B cell (primary cell): Measurements from ENCODE around the gene NF2. TPM values are rescaled to one million over a fixed set of nuclear protein-coding genes. Genes with fewer than 3 reads are reported as not detected.

Experiments
- ATAC-seq: fragments of 200-7000 bp; cut with Tn5 transposase; one replicate; pipeline ENCODE4 v1.10.0; 2021; ENCODE audit warnings: low read depth, mild to moderate bottlenecking, moderate number of reproducible peaks, moderate library complexity
- CTCF ChIA-PET: fragments of 350-600 bp; sonication (Branson Sonifier 250); formaldehyde crosslinking; loops from one replicate; lab custom pipeline; 2021; ENCODE audit warnings: antibody characterized with exemption, inconsistent platforms; lab: Charles Lee
- POLR2A ChIA-PET: fragments of 350-600 bp; sonication (Branson Sonifier 250); formaldehyde crosslinking; loops from one replicate; lab custom pipeline; 2021; ENCODE audit warnings: antibody characterized with exemption; lab: Charles Lee
- DNase-seq: peaks from one replicate; pipeline ENCODE4 v3.0.0; 2013
- H2AFZ ChIP-seq: 2 replicates; pipeline ENCODE4 v1.6.1; 2012; ENCODE audit warnings: mild to moderate bottlenecking, low read depth, low read length; ENCODE audit not compliant: insufficient read depth, poor library complexity, severe bottlenecking
- H3K27ac ChIP-seq, 2 donors: 1 replicate in 1 of 2; 2 replicates in 1 of 2; pipeline ENCODE4 v1.5.1; 2012 to 2013; ENCODE audit warnings: low read length in 2 of 2, mild to moderate bottlenecking in 2 of 2, moderate library complexity in 1 of 2
- H3K27me3 ChIP-seq, 4 experiments: fragments of 200-600 bp in 1 of 4; sonication (generic) in 1 of 4; replicated peaks in 1 of 4; 1 replicate in 2 of 4; 2 replicates in 2 of 4; pipeline versions ENCODE4 v1.6.1 to v1.7.0; 2013 to 2016; ENCODE audit warnings: low read length in 3 of 4, mild to moderate bottlenecking in 2 of 4, mixed read lengths in 1 of 4, moderate library complexity in 1 of 4; ENCODE audit not compliant: insufficient read depth in 4 of 4, control insufficient read depth in 3 of 4; ENCODE audit errors: control extremely low read depth in 1 of 4
- H3K36me3 ChIP-seq, 2 experiments: replicated peaks in 1 of 2; 1 replicate in 1 of 2; 2 replicates in 1 of 2; pipeline versions ENCODE4 v1.6.1 to v1.7.1; 2013; ENCODE audit warnings: low read length in 1 of 2; ENCODE audit not compliant: insufficient read depth in 2 of 2, control insufficient read depth in 1 of 2; ENCODE audit errors: control extremely low read depth in 1 of 2, extremely low read depth in 1 of 2
- H3K4me1 ChIP-seq, 2 donors: fragments of 200-600 bp in 1 of 2; sonication (generic) in 1 of 2; 1 replicate in 1 of 2; 2 replicates in 1 of 2; pipeline versions ENCODE4 v1.5.1 to v1.6.1; 2013 to 2017; ENCODE audit warnings: low read length in 2 of 2; ENCODE audit not compliant: control insufficient read depth in 2 of 2, insufficient read depth in 2 of 2
- H3K4me2 ChIP-seq: replicated peaks from 2 replicates; pipeline ENCODE3; 2012; ENCODE audit warnings: mild to moderate bottlenecking, low read depth, low read length; ENCODE audit not compliant: poor library complexity, severe bottlenecking
- H3K4me3 ChIP-seq, 5 experiments: fragments of 200-600 bp in 1 of 5; sonication (generic) in 1 of 5; 1 replicate in 3 of 5; 2 replicates in 2 of 5; pipeline versions ENCODE4 v1.5.1 to v1.7.0; 2011 to 2016; ENCODE audit warnings: low read length in 4 of 5, mild to moderate bottlenecking in 4 of 5, low read depth in 2 of 5, control low read depth in 1 of 5, moderate library complexity in 1 of 5; ENCODE audit not compliant: insufficient read depth in 1 of 5; ENCODE audit errors: control extremely low read depth in 1 of 5, extremely low read depth in 1 of 5
- H3K79me2 ChIP-seq: fragments of 200-600 bp; sonication (generic); one replicate; pipeline ENCODE4 v1.6.0; 2016; ENCODE audit warnings: low read length; ENCODE audit not compliant: control insufficient read depth, insufficient read depth
- H3K9ac ChIP-seq: fragments of 200-600 bp; sonication (generic); 2 replicates; pipeline ENCODE4 v1.6.1; 2017; ENCODE audit warnings: mild to moderate bottlenecking, low read length, moderate library complexity
- H3K9me3 ChIP-seq, 3 donors: one replicate each; pipeline versions ENCODE4 v1.6.1 to v1.7.1; 2013; ENCODE audit warnings: low read length in 2 of 3; ENCODE audit not compliant: control insufficient read depth in 2 of 3, insufficient read depth in 1 of 3; ENCODE audit errors: control extremely low read depth in 1 of 3
- H4K20me1 ChIP-seq: 2 replicates; pipeline ENCODE4 v1.6.0; 2012; ENCODE audit warnings: mild to moderate bottlenecking, low read length; ENCODE audit not compliant: insufficient read depth, control insufficient read depth, poor library complexity, severe bottlenecking
- H3K27ac Mint-ChIP-seq: one replicate; pipeline ENCODE4 v1.8.0; 2021; ENCODE audit warnings: mixed read lengths
- H3K27me3 Mint-ChIP-seq: one replicate; pipeline ENCODE4 v1.8.0; 2021; ENCODE audit warnings: mixed read lengths
- H3K4me1 Mint-ChIP-seq: one replicate; pipeline ENCODE4 v1.8.0; 2021; ENCODE audit warnings: mixed read lengths
- H3K4me3 Mint-ChIP-seq: one replicate; pipeline ENCODE4 v1.8.0; 2021; ENCODE audit warnings: mixed read lengths
- H3K9me3 Mint-ChIP-seq: one replicate; pipeline ENCODE4 v1.8.0; 2022; ENCODE audit warnings: mixed read lengths; ENCODE audit not compliant: insufficient read depth
- CTCF ChIP-seq: fragments of 200-600 bp; IDR thresholded peaks from one replicate; pipeline ENCODE4 v1.8.0; 2022; ENCODE audit warnings: antibody characterized with exemption, mild to moderate bottlenecking
- EZH2 ChIP-seq: IDR thresholded peaks from 2 replicates; pipeline ENCODE4 v1.6.1; 2012; ENCODE audit warnings: borderline replicate concordance, low read depth, mild to moderate bottlenecking, moderate library complexity, low read length; ENCODE audit not compliant: insufficient read depth, poor library complexity, severe bottlenecking
- WGBS: methylation state at CpG from one replicate; pipeline ENCODE4 v1.1.5; 2013; ENCODE audit warnings: missing lambda C conversion rate; ENCODE audit not compliant: insufficient coverage; 5-methylcytosine and 5-hydroxymethylcytosine counted together
- intact Hi-C: fragments of 100-400 bp; cut with micrococcal nuclease; formaldehyde crosslinking; loops from one replicate; pipeline ENCODE4 v1.10.0; 2022
- polyA plus RNA-seq: library from polyadenylated mRNA; depleted of rRNA; stranded (reverse); fragments of >200 nt; gene quantifications from 2 replicates; pipeline ENCODE4 v1.2.3, GENCODE V29; 2012
- total RNA-seq, 2 donors: library from RNA; stranded (reverse); fragments of 120-200 nt in 1 of 2; gene quantifications; 1 replicate in 1 of 2; 2 replicates in 1 of 2; pipeline versions ENCODE4 v1.2.3 to v1.2.4, GENCODE V29; 2013 to 2022

NF2 gene
- total and polyA plus RNA-seq, 2 donors (not counting 1 experiment from before 2014, with no cell fraction given) = 9.4 to 26.6 TPM

GRCh38 chr22:29741926-29742325, 138.5 kb downstream of the NF2 start:
- Mint-ChIP-seq H3K27ac (no peak overlapping the region), H3K4me1 (no peaks in the 10 kb centered on the region), H3K27me3 (no peaks in the 10 kb centered on the region), H3K4me3 (no peak overlapping the region), H3K9me3 (no peaks in the 10 kb centered on the region)
- no peaks in the 10 kb centered on the region for H3K4me1 ChIP-seq
- H3K9me3 ChIP-seq = peaks cover 0 to 3% (median 0%) of the 10 kb centered on the region in 3 donors
- TF ChIP-seq EZH2 = no peak
- TF ChIP-seq CTCF = no peak
- H3K4me2 ChIP-seq = no peak overlapping the region
- intact Hi-C loops = no loop called here
- POLR2A ChIA-PET = no interaction called here
- no peaks in the 10 kb centered on the region for H4K20me1 ChIP-seq
- ATAC-seq (no peak), DNase-seq (no peak)
- H2AFZ ChIP-seq = no peak overlapping the region
- H3K9ac ChIP-seq = no peak overlapping the region
- peaks cover 0 to 30% of the 10 kb centered on the region in 2 experiments for H3K36me3 ChIP-seq
- no peaks in the 10 kb centered on the region for H3K27me3 ChIP-seq
- CTCF ChIA-PET = no interaction called here
- H3K27ac ChIP-seq = no peak overlapping the region
- no peak overlapping the region for H3K4me3 ChIP-seq
- 100% methylated on average over 2 of the region's 2 CpGs for WGBS
- no peaks in the 10 kb centered on the region for H3K79me2 ChIP-seq

- ChIA-PET CTCF (no interaction called here), POLR2A (no interaction called here)
- Histone ChIP-seq H3K27me3 (no peaks in the 10 kb centered on the region), H3K9ac (no peak overlapping the region), H3K27ac (no peak overlapping the region), H3K36me3 (peaks cover 0 to 34% of the 10 kb centered on the region in 2 experiments), H3K4me2 (no peak overlapping the region), H3K79me2 (no peaks in the 10 kb centered on the region), H3K4me3 (no peak overlapping the region), H3K9me3 (peaks cover 0 to 3% (median 0%) of the 10 kb centered on the region in 3 donors), H2AFZ (no peak overlapping the region), H3K4me1 (no peaks in the 10 kb centered on the region), H4K20me1 (no peaks in the 10 kb centered on the region)
- H3K27me3 Mint-ChIP-seq = no peaks in the 10 kb centered on the region
- no peak for DNase-seq
- H3K4me3 Mint-ChIP-seq = no peak overlapping the region
- TF ChIP-seq CTCF (no peak), EZH2 (no peak)
- WGBS = 53% methylated on average over 11 of the region's 13 CpGs
- intact Hi-C loops = no loop called here
- H3K4me1 Mint-ChIP-seq = no peaks in the 10 kb centered on the region
- ATAC-seq = no peak
- H3K9me3 Mint-ChIP-seq = no peaks in the 10 kb centered on the region
- H3K27ac Mint-ChIP-seq = no peak overlapping the region
These were observed 138.9 kb downstream of the NF2 start for GRCh38 chr22:29742326-29742725.
